Subcutaneous abdominal adipose tissue (tissue), 5 donors: ENCODE measurements around the gene MSANTD7.

Experiments
- H3K27ac ChIP-seq: one replicate; pipeline ENCODE4 v1.7.0; 2013; ENCODE audit warnings: low read depth, mild to moderate bottlenecking, inconsistent platforms, low read length, moderate library complexity
- H3K27me3 ChIP-seq, 5 donors: one replicate each; pipeline ENCODE4 v1.7.0; 2013; ENCODE audit warnings: low read length in 5 of 5, inconsistent platforms in 1 of 5; ENCODE audit not compliant: control insufficient read depth in 5 of 5, insufficient read depth in 4 of 5
- H3K36me3 ChIP-seq, 5 donors: one replicate each; pipeline ENCODE4 v1.7.0; 2013; ENCODE audit warnings: low read length in 5 of 5; ENCODE audit not compliant: control insufficient read depth in 5 of 5, insufficient read depth in 5 of 5
- H3K4me1 ChIP-seq, 5 donors: one replicate each; pipeline ENCODE4 v1.7.0; 2013; ENCODE audit warnings: low read length in 5 of 5, mild to moderate bottlenecking in 3 of 5, moderate library complexity in 1 of 5; ENCODE audit not compliant: control insufficient read depth in 5 of 5, insufficient read depth in 5 of 5
- H3K4me3 ChIP-seq, 5 donors: one replicate each; pipeline ENCODE4 v1.7.0; 2013; ENCODE audit warnings: low read length in 5 of 5, low read depth in 1 of 5
- H3K9ac ChIP-seq, 5 donors: one replicate each; pipeline ENCODE4 v1.7.0; 2013; ENCODE audit warnings: low read length in 5 of 5, mild to moderate bottlenecking in 4 of 5, moderate library complexity in 3 of 5
- H3K9me3 ChIP-seq, 5 donors: one replicate each; pipeline ENCODE4 v1.7.0; 2013; ENCODE audit warnings: low read length in 5 of 5; ENCODE audit not compliant: control insufficient read depth in 5 of 5
- donor health status: healthy.
- donor health status: healthy.
- donor health status: healthy.
- donor health status: healthy.
- donor health status: healthy.

The MSANTD7 gene

GRCh38 chr10:14837003-14837756, 926 bp upstream of the MSANTD7 start:
- Histone ChIP-seq H3K4me3 (peak overlapping the region; percentile 78 to 98 (median 95)), H3K4me1 (peaks cover 9 to 26% (median 23%) of the 10 kb centered on the region in 5 donors), H3K27me3 (no peaks in the 10 kb centered on the region)

GRCh38 chr10:14838582-14839304, 637 bp downstream of the MSANTD7 start:
- Histone ChIP-seq H3K36me3 (peaks cover 15 to 34% (median 25%) of the 10 kb centered on the region in 5 donors), H3K27ac (peak overlapping the region; percentile 94), H3K27me3 (no peaks in the 10 kb centered on the region), H3K4me1 (peaks cover 9 to 26% (median 23%) of the 10 kb centered on the region in 5 donors), H3K9me3 (no peaks in the 10 kb centered on the region), H3K9ac (peak overlapping the region; percentile 87 to 99 (median 94)), H3K4me3 (peak overlapping the region; percentile 79 to 98 (median 95))

More at GRCh38 chr10:14837003-14837756, 926 bp upstream of the MSANTD7 start:
- Histone ChIP-seq H3K36me3 (peaks cover 9 to 24% (median 11%) of the 10 kb centered on the region in 5 donors), H3K9ac (peak overlapping the region; percentile 87 to 90 (median 89)), H3K9me3 (no peaks in the 10 kb centered on the region), H3K27ac (peak overlapping the region; percentile 94)

GRCh38 chr10:14839305-14839695, 1.2 kb downstream of the MSANTD7 start:
- Histone ChIP-seq H3K27ac (peak overlapping the region; percentile 94), H3K9ac (peak overlapping the region; percentile 82 to 99 (median 94)), H3K9me3 (no peaks in the 10 kb centered on the region), H3K27me3 (no peaks in the 10 kb centered on the region), H3K36me3 (peaks cover 21 to 39% (median 31%) of the 10 kb centered on the region in 5 donors), H3K4me3 (peak overlapping the region; percentile 79 to 98 (median 95)), H3K4me1 (peaks cover 9 to 26% (median 23%) of the 10 kb centered on the region in 5 donors)

GRCh38 chr10:14840178-14840577, 2.1 kb downstream of the MSANTD7 start:
- no peak overlapping the region for H3K9ac ChIP-seq
- H3K27ac ChIP-seq, result no peak overlapping the region
- peaks cover 9 to 26% (median 23%) of the 10 kb centered on the region in 5 donors for H3K4me1 ChIP-seq
- no peaks in the 10 kb centered on the region for H3K27me3 ChIP-seq
- no peaks in the 10 kb centered on the region for H3K9me3 ChIP-seq
- H3K4me3 ChIP-seq, result no peak overlapping the region
- H3K36me3 ChIP-seq, result peaks cover 26 to 44% (median 35%) of the 10 kb centered on the region in 5 donors

GRCh38 chr10:14843327-14843988, 5.4 kb downstream of the MSANTD7 start:
- Histone ChIP-seq H3K27me3 (no peaks in the 10 kb centered on the region), H3K9ac (no peak overlapping the region), H3K27ac (no peak overlapping the region), H3K4me3 (no peak overlapping the region), H3K4me1 (peaks cover 0 to 13% (median 11%) of the 10 kb centered on the region in 5 donors), H3K9me3 (no peaks in the 10 kb centered on the region), H3K36me3 (peaks cover 26 to 47% (median 35%) of the 10 kb centered on the region in 5 donors)

GRCh38 chr10:14844948-14845347, 6.8 kb downstream of the MSANTD7 start:
- H3K9ac ChIP-seq, result no peak overlapping the region
- H3K27ac ChIP-seq, result no peak overlapping the region
- H3K27me3 ChIP-seq, result no peaks in the 10 kb centered on the region
- peaks cover 31 to 54% (median 38%) of the 10 kb centered on the region in 5 donors for H3K36me3 ChIP-seq
- no peaks in the 10 kb centered on the region for H3K9me3 ChIP-seq
- H3K4me1 ChIP-seq, result no peaks in the 10 kb centered on the region
- H3K4me3 ChIP-seq, result no peak overlapping the region

- no peaks in the 10 kb centered on the region for H3K4me1 ChIP-seq
- no peaks in the 10 kb centered on the region for H3K9me3 ChIP-seq
- H3K27me3 ChIP-seq, result no peaks in the 10 kb centered on the region
- no peak overlapping the region for H3K4me3 ChIP-seq
- H3K27ac ChIP-seq, result no peak overlapping the region
- peaks cover 11 to 29% (median 24%) of the 10 kb centered on the region in 5 donors for H3K36me3 ChIP-seq
- H3K9ac ChIP-seq, result no peak overlapping the region
Measured at GRCh38 chr10:14852236-14852635, 14.1 kb downstream of the MSANTD7 start.

- H3K4me3 ChIP-seq, result no peak overlapping the region
- H3K9me3 ChIP-seq, result no peaks in the 10 kb centered on the region
- H3K27me3 ChIP-seq, result no peaks in the 10 kb centered on the region
- H3K36me3 ChIP-seq, result peaks cover 15 to 33% (median 24%) of the 10 kb centered on the region in 5 donors
- no peak overlapping the region for H3K9ac ChIP-seq
- peaks cover 0 to 8% (median 0%) of the 10 kb centered on the region in 5 donors for H3K4me1 ChIP-seq
- H3K27ac ChIP-seq, result no peak overlapping the region
Measured at GRCh38 chr10:14855453-14855852, 17.3 kb downstream of the MSANTD7 start.

GRCh38 chr10:14858338-14858960, 20.3 kb downstream of the MSANTD7 start:
- no peaks in the 10 kb centered on the region for H3K27me3 ChIP-seq
- no peak overlapping the region for H3K9ac ChIP-seq
- no peak overlapping the region for H3K27ac ChIP-seq
- H3K4me1 ChIP-seq, result peaks cover 0 to 8% (median 0%) of the 10 kb centered on the region in 5 donors
- H3K9me3 ChIP-seq, result no peaks in the 10 kb centered on the region
- H3K4me3 ChIP-seq, result no peak overlapping the region
- H3K36me3 ChIP-seq, result peaks cover 10 to 31% (median 15%) of the 10 kb centered on the region in 5 donors
